BJ (cell line): ENCODE results near the gene TMEM235. TPM values are rescaled to one million over a fixed set of nuclear protein-coding genes. Genes with fewer than 3 reads are reported as not detected.
"Not testable (repeated sequence)": the region's sequence is repeated elsewhere in the genome, so short reads cannot be mapped to it uniquely, and the experiment has no call there.

Experiments used
- CTCF ChIA-PET: fragments of 350-600 bp; formaldehyde crosslinking; extraction: SDS; loops from one replicate; lab custom pipeline; 2021; ENCODE audit warnings: antibody characterized with exemption, inconsistent platforms; lab: Yijun Ruan, JAX
- POLR2A ChIA-PET: fragments of 300-600 bp; sonication (Branson Sonifier 250); formaldehyde crosslinking; extraction: SDS; loops from one replicate; lab custom pipeline; 2021; ENCODE audit warnings: antibody characterized with exemption; lab: Charles Lee
- DNase-seq: peaks from one replicate; pipeline ENCODE4 v3.0.0-alpha.2; 2011; ENCODE audit warnings: low read depth
- H3K27me3 ChIP-seq: 2 replicates; pipeline ENCODE4 v1.6.0; 2011; ENCODE audit warnings: low read length; ENCODE audit not compliant: control insufficient read depth, insufficient read depth
- H3K36me3 ChIP-seq: 2 replicates; pipeline ENCODE4 v1.5.1; 2011; ENCODE audit warnings: low read length; ENCODE audit not compliant: control insufficient read depth, insufficient read depth
- H3K4me3 ChIP-seq: 2 replicates; pipeline ENCODE4 v1.5.1; 2011; ENCODE audit warnings: low read depth, mild to moderate bottlenecking, control low read depth, low read length
- polyA plus RNA-seq: library from polyadenylated mRNA; depleted of rRNA; stranded (reverse); fragments of >200 nt; gene quantifications from 2 replicates; pipeline ENCODE4 v1.2.3, GENCODE V29; 2011
- TF ChIP-seq, protein P1 (sequence below): IDR thresholded peaks from 2 replicates; pipeline ENCODE4 v1.5.1; 2011; ENCODE audit warnings: low read depth, mild to moderate bottlenecking, control low read depth, inconsistent platforms, low read length, moderate library complexity; ENCODE audit not compliant: insufficient read depth

Gene TMEM235
- polyA plus RNA-seq, 1 experiment: not detected

GRCh38 chr17:78252111-78252634 is 20.7 kb downstream of the TMEM235 start:
- Histone ChIP-seq H3K36me3 (no peaks in the 10 kb centered on the region), H3K4me3 (no peak overlapping the region), H3K27me3 (peaks cover 2% of the 10 kb centered on the region)
- ChIA-PET POLR2A (no interaction called here), CTCF (interaction anchor here (0.5 to 8.5 kb wide), 12 partner anchors 11 to 233 kb away, joined by 3 to 90 read pairs (median 14); partner anchors contain the start of gene SOCS3)
- no peak for DNase-seq
- TF ChIP-seq, protein P1, sequence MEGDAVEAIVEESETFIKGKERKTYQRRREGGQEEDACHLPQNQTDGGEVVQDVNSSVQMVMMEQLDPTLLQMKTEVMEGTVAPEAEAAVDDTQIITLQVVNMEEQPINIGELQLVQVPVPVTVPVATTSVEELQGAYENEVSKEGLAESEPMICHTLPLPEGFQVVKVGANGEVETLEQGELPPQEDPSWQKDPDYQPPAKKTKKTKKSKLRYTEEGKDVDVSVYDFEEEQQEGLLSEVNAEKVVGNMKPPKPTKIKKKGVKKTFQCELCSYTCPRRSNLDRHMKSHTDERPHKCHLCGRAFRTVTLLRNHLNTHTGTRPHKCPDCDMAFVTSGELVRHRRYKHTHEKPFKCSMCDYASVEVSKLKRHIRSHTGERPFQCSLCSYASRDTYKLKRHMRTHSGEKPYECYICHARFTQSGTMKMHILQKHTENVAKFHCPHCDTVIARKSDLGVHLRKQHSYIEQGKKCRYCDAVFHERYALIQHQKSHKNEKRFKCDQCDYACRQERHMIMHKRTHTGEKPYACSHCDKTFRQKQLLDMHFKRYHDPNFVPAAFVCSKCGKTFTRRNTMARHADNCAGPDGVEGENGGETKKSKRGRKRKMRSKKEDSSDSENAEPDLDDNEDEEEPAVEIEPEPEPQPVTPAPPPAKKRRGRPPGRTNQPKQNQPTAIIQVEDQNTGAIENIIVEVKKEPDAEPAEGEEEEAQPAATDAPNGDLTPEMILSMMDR: no peak

DNA sequence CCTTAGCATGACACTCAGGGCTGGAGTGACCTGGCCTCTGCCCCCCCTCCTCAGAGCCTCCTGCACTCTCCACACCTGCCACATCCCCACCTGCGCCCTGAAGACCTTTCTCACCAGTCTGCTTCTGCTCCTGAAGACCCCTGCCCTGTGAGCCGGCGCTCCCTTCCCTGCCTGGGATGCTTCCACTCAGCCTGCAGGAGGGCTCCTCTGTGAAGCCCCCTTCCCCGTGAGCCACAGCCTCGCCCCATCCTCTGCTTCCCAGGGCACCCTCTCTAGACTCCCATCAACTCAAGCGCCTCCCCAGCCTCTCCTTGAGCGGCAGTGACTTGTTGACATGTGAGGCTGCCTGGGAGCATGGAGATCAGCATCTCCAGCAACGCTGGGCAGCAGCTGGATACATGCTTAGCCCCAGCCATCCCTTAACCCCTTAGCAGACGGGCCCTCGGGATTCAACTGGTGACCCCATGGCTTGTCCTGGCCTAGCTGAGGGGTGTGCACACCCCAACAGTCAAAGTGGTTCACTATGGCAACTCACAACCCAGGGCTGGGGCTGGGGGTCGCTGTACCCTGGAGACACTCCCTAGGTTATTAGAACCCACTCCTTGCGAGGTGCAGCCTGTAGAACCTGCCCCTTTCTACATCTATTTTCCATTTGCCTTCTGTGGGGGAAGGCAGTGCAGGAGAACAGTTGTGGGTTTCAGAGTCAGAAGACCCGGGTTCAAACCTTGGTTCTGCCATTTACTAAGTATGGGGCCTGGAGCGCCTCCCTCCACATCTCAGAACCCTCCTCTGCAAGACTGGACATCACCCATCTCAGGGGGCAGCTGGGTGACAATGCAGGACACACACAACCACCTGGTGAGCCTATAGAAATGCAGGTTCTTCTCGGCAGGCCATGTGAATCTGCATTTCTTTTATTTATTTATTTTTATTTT is 21.5 kb downstream of the TMEM235 start:
- TF ChIP-seq, protein P1: no peak
- DNase-seq: no peak
- ChIA-PET CTCF (interaction anchor here (0.9 to 8.5 kb wide), 6 partner anchors 107 to 234 kb away, joined by 3 to 90 read pairs (median 24); partner anchors contain the start of gene SOCS3), POLR2A (no interaction called here)
- H3K36me3 ChIP-seq: no peaks in the 10 kb centered on the region
- peaks cover 2% of the 10 kb centered on the region for H3K27me3 ChIP-seq
- no peak overlapping the region for H3K4me3 ChIP-seq

DNA sequence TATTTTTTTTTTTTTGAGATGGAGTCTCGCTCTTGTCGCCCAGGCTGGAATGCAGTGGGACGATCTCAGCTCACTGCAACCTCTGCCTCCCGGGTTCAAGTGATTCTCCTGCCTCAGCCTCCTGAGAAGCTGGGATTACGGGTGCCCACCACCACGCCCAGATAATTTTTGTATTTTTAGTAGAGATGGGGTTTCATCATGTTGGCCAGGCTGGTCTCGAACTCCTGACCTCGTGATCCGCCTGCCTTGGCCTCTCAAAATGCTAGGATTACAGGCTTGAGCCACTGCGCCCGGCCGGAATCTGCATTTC is 22.2 kb downstream of the TMEM235 start:
- CTCF ChIA-PET: interaction anchor here (5.3 to 8.5 kb wide), 2 partner anchors 107 to 170 kb away, joined by 54 to 90 read pairs; partner anchors contain the start of gene SOCS3
- DNase-seq, H3K36me3 ChIP-seq, POLR2A ChIA-PET, H3K27me3 ChIP-seq: not testable (repeated sequence)
- H3K4me3 ChIP-seq: peak overlapping the region; percentile 68

DNA sequence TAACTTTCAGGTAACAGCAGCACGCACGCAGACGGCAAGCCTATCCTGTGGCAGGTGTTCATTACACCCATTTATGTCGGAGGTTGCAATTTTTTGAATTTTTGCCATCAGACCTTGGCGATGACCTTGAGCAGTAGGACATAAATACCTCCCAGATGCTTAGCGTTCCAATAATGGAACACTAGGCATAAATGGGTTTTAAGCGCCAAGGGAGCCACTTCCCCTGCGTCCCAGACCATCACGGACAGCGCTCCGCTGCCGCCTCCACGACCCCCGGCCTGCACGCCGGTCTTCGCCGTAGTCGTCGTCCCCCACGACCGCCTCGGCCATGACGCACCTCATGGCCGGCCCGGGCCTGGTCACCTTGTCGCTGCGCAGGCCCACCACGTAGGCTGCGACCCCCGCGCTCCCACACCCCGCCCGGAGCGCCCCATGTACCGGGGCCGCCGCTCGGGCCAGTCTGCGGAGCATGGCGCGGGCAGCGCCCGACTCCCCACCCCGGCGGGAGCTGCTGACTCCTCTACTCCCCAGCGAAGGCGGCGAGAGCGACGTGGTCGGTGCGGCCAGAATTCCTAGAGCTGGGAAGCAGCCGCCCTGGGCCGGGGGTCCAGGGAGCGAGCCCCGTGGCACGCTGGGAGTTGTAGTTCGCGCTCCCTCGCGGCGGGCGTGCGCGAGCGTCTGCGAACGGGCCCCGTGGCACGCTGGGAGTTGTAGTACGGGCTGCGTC is 22.7 kb downstream of the TMEM235 start:
- TF ChIP-seq, protein P1: no peak
- ChIA-PET POLR2A (interaction anchor here (0.5 to 0.7 kb wide), 3 partner anchors 51 to 306 kb away, joined by 3 to 9 read pairs (median 4); no protein-coding TSS in a partner anchor), CTCF (interaction anchor here (1.0 to 5.3 kb wide), 2 partner anchors 106 to 168 kb away, joined by 3 to 54 read pairs; partner anchors contain the start of gene SOCS3)
- Histone ChIP-seq H3K4me3 (peak overlapping the region; percentile 68), H3K27me3 (peaks cover 2% of the 10 kb centered on the region), H3K36me3 (no peaks in the 10 kb centered on the region)
- DNase-seq: peak; percentile 11

DNA sequence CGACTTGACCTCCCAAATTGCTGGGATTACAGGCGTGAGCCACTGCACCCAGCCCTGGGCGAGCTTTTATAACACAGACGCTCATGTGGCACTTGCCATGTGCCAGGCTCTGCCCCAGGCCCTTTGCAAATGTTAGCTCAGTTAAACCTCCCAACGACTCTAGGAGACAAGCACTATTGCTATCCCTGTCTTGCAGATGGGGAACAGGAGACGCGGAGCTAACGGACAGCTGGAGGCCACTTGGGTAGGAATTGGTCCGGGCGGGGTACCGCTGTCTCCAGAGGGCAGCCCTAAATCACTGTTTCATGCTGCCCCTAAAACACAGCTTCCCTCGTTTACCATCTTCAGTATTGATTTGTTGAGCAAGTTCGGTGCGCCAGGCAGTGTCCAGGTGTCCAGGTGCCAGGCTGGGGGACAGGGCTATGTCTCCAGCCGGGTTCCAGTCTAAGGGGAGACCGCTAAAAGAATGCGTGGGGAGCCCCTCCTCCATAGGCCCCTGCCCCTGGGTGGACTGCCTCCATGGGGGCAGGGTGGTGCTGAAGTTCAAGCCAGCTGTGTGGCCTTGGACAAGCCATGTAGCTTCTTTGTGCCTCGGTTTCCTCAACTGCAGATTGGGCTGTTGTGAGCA is 23.7 kb downstream of the TMEM235 start:
- DNase-seq: no peak
- TF ChIP-seq, protein P1: no peak
- H3K4me3 ChIP-seq: no peak overlapping the region
- peaks cover 2% of the 10 kb centered on the region for H3K27me3 ChIP-seq
- ChIA-PET POLR2A (interaction anchor here (0.5 to 0.6 kb wide), 2 partner anchors 50 to 86 kb away, joined by 3 to 9 read pairs; no protein-coding TSS in a partner anchor), CTCF (interaction anchor here (1.5 kb wide), 1 partner anchor 105 kb away, joined by 3 read pairs; the partner anchor contains the start of gene SOCS3)
- no peaks in the 10 kb centered on the region for H3K36me3 ChIP-seq
